Measurements from ENCODE around the gene AFG3L2.
"Not testable (repeated sequence)": the region's sequence is repeated elsewhere in the genome, so short reads cannot be mapped to it uniquely, and the experiment has no call there.

Gene AFG3L2

GRCh38 chr18:12397254-12397653, 20.2 kb upstream of the AFG3L2 start:
- DNase-seq (ENCODE audit: low read depth in 2 of 2): no peak

GRCh38 chr18:12394428-12394827, 17.4 kb upstream of the AFG3L2 start:
- DNase-seq (ENCODE audit: low read depth in 2 of 2): no peak

- DNase-seq (ENCODE audit: low read depth in 2 of 2): no peak
Measured at GRCh38 chr18:12393998-12394397, 17.0 kb upstream of the AFG3L2 start.

- no peak for DNase-seq (ENCODE audit: low read depth in 2 of 2)
Measured at GRCh38 chr18:12393510-12393909, 16.5 kb upstream of the AFG3L2 start.

- DNase-seq (ENCODE audit: low read depth in 2 of 2): peak in 1 of 2 donors; percentile 25
Measured at GRCh38 chr18:12391487-12392165, 14.6 kb upstream of the AFG3L2 start.

- no peak for DNase-seq (ENCODE audit: low read depth in 2 of 2)
Measured at GRCh38 chr18:12388442-12388841, 11.4 kb upstream of the AFG3L2 start.

GRCh38 chr18:12384261-12384660, 7.2 kb upstream of the AFG3L2 start:
- no peak for DNase-seq (ENCODE audit: low read depth in 2 of 2)

GRCh38 chr18:12383759-12384158, 6.7 kb upstream of the AFG3L2 start:
- not testable (repeated sequence) for DNase-seq (ENCODE audit: low read depth in 2 of 2)

- DNase-seq (ENCODE audit: low read depth in 2 of 2): not testable (repeated sequence)
Measured at GRCh38 chr18:12382221-12382814, 5.3 kb upstream of the AFG3L2 start.

GRCh38 chr18:12378198-12378558, 1.2 kb upstream of the AFG3L2 start:
- DNase-seq (ENCODE audit: low read depth in 2 of 2): not testable (repeated sequence)

- DNase-seq (ENCODE audit: low read depth in 2 of 2): no peak
Measured at GRCh38 chr18:12377556-12378197, 650 bp upstream of the AFG3L2 start.

GRCh38 chr18:12376034-12376753, 833 bp downstream of the AFG3L2 start:
- DNase-seq (ENCODE audit: low read depth in 2 of 2): no peak

- DNase-seq (ENCODE audit: low read depth in 2 of 2): no peak
Measured at GRCh38 chr18:12374401-12374800, 2.6 kb downstream of the AFG3L2 start.

- DNase-seq (ENCODE audit: low read depth in 2 of 2): no peak
Measured at GRCh38 chr18:12373771-12374116, 3.3 kb downstream of the AFG3L2 start.

GRCh38 chr18:12373116-12373770, 3.8 kb downstream of the AFG3L2 start:
- no peak for DNase-seq (ENCODE audit: low read depth in 2 of 2)

- DNase-seq (ENCODE audit: low read depth in 2 of 2): no peak
Measured at GRCh38 chr18:12372406-12372805, 4.6 kb downstream of the AFG3L2 start.

GRCh38 chr18:12371590-12371989, 5.4 kb downstream of the AFG3L2 start:
- no peak for DNase-seq (ENCODE audit: low read depth in 2 of 2)

GRCh38 chr18:12369211-12369610, 7.8 kb downstream of the AFG3L2 start:
- no peak for DNase-seq (ENCODE audit: low read depth in 2 of 2)

GRCh38 chr18:12366784-12367183, 10.2 kb downstream of the AFG3L2 start:
- DNase-seq (ENCODE audit: low read depth in 2 of 2): no peak

GRCh38 chr18:12366379-12366778, 10.6 kb downstream of the AFG3L2 start:
- no peak for DNase-seq (ENCODE audit: low read depth in 2 of 2)

- no peak for DNase-seq (ENCODE audit: low read depth in 2 of 2)
Measured at GRCh38 chr18:12362473-12363174, 14.4 kb downstream of the AFG3L2 start.

Measured in stimulated activated CD8-positive, alpha-beta memory T cell treated with anti-CD3 and anti-CD28 coated beads, Interleukin-7, amount 100 ng/mL, for 1 hour (primary cell).